ENCODE data around the gene MTTP. TPM values are rescaled to one million over a fixed set of nuclear protein-coding genes. Genes with fewer than 3 reads are reported as not detected.

The MTTP gene
- total RNA-seq, 1 donor from 2014 or later, result 0.26 TPM

DNA sequence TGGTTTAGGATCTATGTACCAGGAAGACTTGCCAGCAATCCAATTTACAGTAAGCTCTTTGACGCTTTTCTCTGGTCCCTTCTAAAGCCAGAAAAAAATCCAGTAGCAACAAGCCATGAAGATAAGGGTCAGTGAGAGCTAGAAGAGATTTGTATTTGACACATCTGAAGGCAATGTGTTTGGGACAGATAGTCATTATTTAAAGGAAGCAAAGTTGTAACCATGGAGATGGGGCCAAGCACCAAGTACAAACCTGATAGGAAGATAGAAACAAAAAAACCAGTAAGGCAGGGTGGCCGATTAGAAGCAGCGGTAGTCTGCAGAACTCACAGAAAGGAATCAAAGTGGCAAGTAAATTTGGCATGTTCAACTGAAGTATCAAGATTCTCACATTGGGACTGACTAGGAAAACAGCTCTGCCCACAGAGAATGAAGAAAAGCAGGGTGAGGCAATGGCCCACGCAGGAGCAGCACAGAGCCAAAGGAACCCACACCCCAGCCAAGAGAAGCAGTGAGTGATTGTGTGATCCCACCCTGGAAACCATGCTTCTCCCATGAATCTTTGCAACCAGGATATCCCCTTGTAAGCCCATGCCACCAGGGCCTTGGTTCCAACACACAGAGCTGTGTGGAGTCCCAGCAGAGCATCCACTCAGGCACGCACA, 95.9 kb downstream of the MTTP start:
- TF ChIP-seq, protein P1, sequence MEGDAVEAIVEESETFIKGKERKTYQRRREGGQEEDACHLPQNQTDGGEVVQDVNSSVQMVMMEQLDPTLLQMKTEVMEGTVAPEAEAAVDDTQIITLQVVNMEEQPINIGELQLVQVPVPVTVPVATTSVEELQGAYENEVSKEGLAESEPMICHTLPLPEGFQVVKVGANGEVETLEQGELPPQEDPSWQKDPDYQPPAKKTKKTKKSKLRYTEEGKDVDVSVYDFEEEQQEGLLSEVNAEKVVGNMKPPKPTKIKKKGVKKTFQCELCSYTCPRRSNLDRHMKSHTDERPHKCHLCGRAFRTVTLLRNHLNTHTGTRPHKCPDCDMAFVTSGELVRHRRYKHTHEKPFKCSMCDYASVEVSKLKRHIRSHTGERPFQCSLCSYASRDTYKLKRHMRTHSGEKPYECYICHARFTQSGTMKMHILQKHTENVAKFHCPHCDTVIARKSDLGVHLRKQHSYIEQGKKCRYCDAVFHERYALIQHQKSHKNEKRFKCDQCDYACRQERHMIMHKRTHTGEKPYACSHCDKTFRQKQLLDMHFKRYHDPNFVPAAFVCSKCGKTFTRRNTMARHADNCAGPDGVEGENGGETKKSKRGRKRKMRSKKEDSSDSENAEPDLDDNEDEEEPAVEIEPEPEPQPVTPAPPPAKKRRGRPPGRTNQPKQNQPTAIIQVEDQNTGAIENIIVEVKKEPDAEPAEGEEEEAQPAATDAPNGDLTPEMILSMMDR (IDR thresholded peaks at IDR 0.05; ENCODE audit: unreplicated experiment), result no peak
- H3K27me3 Mint-ChIP-seq (ENCODE audit: unreplicated experiment), result no peaks in the 10 kb centered on the region
- DNase-seq (ENCODE audit: low spot score), result no peak
- no peak overlapping the region for H3K4me3 Mint-ChIP-seq (ENCODE audit: unreplicated experiment)
- no peaks in the 10 kb centered on the region for H3K36me3 Mint-ChIP-seq (ENCODE audit: low read depth, unreplicated experiment)
- peak overlapping the region; percentile 9 for H3K27ac Mint-ChIP-seq (ENCODE audit: unreplicated experiment)
- H3K9me3 Mint-ChIP-seq (ENCODE audit: unreplicated experiment), result no peaks in the 10 kb centered on the region
- H3K4me1 Mint-ChIP-seq (ENCODE audit: unreplicated experiment), result peaks cover 4% of the 10 kb centered on the region

Other genes starting within 250 kb of the MTTP start
- gene ADH1C, start 222.1 kb upstream of the MTTP start, total RNA-seq (ENCODE audit: unreplicated experiment), result not detected
- gene ADH7, start 139.5 kb upstream of the MTTP start, total RNA-seq (ENCODE audit: unreplicated experiment), result not detected
- gene C4orf17, start 63.8 kb upstream of the MTTP start, total RNA-seq (ENCODE audit: unreplicated experiment), result not detected
- gene TRMT10A, start 10.8 kb upstream of the MTTP start, total RNA-seq (ENCODE audit: unreplicated experiment), result 5.6 TPM
- not detected for gene C4orf54, start 83.0 kb downstream of the MTTP start, total RNA-seq (ENCODE audit: unreplicated experiment)
- not detected for gene DAPP1, start 242.0 kb downstream of the MTTP start, total RNA-seq (ENCODE audit: unreplicated experiment)